ENCODE measurements around the gene FAM174C. TPM values are rescaled to one million over a fixed set of nuclear protein-coding genes. Genes with fewer than 3 reads are reported as not detected.

The FAM174C gene
- total RNA-seq, 3 donors from 2014 or later (not counting 1 experiment from before 2014, with no cell fraction given), result 26.6 to 33.4 (median 27.1) TPM

DNA sequence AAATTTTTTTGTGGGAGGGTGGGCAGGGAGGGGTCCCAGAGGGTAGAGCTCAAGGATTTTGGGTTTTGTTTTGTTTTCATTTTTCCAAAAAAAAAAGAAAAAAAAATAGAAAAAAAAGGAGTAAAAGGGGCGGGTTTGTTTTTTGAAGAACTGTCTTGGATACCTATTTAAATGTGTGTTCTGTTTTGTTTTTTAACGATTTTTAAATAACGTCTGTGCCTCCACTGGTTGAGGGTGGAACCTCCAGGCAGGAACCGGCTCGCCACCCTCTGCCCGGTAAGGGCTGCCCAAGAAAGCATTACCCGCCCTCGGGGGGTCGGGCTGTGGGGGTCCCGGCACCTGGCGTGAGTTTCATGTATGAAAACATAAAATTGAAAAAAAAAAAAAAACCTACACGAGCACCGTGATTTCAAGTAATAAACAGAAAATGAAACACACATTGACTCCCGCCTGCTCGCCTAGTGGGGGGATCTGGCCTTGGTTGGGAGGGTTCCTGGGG is 16.6 kb upstream of the FAM174C start:
- intact Hi-C loops (cut with micrococcal nuclease), result loop anchor here (1.0 kb wide), 1 partner anchor 7 kb away; no protein-coding TSS in a partner anchor
- no peaks in the 10 kb centered on the region for H3K36me3 Mint-ChIP-seq

DNA sequence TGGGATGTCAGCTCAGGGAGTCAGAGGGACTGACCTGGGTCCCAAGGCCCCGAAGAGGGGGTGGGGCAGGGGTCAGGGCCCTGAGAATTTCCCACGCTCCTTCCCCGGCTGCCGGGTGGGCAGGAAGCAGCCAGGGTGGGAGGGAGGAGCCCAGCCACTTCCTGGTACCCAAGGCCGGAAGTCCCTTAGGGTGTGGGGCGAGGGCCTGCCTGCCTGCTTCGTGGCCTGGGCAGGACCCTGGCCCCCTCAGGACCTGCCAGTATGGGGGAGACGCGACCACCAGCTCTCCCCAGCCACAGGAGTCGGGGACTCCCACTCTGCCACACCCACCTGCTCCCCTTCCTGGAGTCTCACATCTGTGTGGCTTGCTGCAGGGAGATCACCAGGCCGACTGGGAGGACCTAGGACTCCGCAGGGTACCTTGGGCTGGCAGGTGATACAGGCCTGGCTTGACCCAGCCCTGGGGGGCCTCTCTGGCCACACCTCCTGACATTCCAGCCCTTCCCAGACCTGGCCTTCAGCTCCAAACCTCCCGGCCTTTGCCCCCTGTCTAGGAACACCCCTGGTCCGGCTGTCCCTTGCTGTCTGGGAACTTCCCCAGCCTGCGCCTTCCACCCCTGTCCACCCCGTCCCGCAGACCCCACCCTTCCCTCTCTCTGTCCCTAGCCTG is 16.0 kb upstream of the FAM174C start:
- peak overlapping the region; percentile 51 for H3K4me3 ChIP-seq (ENCODE audit: low read length)

More for the DNA sequence above, 16.6 kb upstream of the FAM174C start:
- Mint-ChIP-seq H3K4me1 (peaks cover 37 to 63% of the 10 kb centered on the region in 2 donors), H3K27ac (peak overlapping the region; percentile 97 to 100), H3K4me3 (peak overlapping the region; percentile 89), H3K27me3 (ENCODE audit: low read depth in 2 of 2) (no peaks in the 10 kb centered on the region), H3K9me3 (no peaks in the 10 kb centered on the region)
- peak overlapping the region; percentile 100 for H3K27ac ChIP-seq (ENCODE audit: low read length)
- no peaks in the 10 kb centered on the region for H3K9me3 ChIP-seq (ENCODE audit: control insufficient read depth, insufficient read depth, low read length)
- H3K36me3 ChIP-seq (ENCODE audit: control insufficient read depth, insufficient read depth, low read length), result peaks cover 41% of the 10 kb centered on the region
- ATAC-seq (peak in 1 of 3 donors; percentile 0), DNase-seq (no peak)
- H3K27me3 ChIP-seq (ENCODE audit: control insufficient read depth, insufficient read depth, low read length), result no peaks in the 10 kb centered on the region
- H3K4me1 ChIP-seq (ENCODE audit: control insufficient read depth, insufficient read depth, low read length), result peaks cover 95% of the 10 kb centered on the region
- 10% methylated on average over 10 of the region's 15 CpGs for WGBS (ENCODE audit: insufficient coverage)
- peak overlapping the region; percentile 51 for H3K4me3 ChIP-seq (ENCODE audit: low read length)
- TF ChIP-seq, protein P1, sequence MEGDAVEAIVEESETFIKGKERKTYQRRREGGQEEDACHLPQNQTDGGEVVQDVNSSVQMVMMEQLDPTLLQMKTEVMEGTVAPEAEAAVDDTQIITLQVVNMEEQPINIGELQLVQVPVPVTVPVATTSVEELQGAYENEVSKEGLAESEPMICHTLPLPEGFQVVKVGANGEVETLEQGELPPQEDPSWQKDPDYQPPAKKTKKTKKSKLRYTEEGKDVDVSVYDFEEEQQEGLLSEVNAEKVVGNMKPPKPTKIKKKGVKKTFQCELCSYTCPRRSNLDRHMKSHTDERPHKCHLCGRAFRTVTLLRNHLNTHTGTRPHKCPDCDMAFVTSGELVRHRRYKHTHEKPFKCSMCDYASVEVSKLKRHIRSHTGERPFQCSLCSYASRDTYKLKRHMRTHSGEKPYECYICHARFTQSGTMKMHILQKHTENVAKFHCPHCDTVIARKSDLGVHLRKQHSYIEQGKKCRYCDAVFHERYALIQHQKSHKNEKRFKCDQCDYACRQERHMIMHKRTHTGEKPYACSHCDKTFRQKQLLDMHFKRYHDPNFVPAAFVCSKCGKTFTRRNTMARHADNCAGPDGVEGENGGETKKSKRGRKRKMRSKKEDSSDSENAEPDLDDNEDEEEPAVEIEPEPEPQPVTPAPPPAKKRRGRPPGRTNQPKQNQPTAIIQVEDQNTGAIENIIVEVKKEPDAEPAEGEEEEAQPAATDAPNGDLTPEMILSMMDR (IDR thresholded peaks at IDR 0.05), result no peak

DNA sequence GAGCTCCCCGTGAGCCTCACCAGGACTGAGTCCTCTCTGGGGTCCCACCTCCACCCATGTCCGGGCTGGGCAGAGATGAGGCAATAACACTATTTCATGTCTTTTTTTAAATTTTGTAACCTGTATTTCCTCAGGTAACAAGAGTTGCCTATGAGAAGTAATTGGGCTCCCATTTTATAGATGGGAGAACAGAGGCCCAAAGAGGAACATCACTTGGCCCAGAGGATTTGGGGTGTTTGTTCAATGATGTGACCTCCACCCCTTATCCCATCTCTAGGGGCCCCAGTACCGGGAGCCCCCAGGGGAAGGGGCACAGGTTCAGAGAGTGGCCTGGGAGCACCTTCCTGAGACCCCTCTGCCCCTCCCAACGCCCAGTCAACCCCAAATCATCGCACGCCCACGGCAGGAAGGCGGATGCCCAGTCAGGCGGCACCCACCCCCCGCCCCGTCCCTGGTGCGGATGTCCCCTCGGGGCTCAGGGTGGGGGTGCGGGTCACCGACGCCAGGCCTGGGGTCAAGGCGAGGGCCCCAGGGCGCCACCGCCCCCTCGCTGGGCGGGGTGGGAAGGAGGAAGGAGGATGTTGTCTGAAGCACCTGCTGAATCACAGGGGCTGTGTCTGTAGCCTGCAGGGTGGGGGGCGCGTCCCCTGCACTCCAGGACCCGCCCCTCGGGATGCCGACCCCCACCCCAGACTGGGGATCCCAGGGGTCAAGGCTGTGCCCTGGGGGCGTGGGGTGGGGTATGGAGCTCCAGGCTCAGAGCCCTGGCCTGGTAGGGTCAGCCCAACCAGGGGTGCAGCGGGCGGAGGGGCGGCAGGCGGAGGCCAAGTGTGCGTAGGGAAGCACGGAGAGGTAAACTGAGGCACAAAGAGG is 15.2 kb upstream of the FAM174C start:
- 2% methylated on average over 33 of the region's 33 CpGs for WGBS (ENCODE audit: insufficient coverage)
- intact Hi-C loops (cut with micrococcal nuclease), result loop anchor here (1.0 kb wide), 1 partner anchor 9 kb away; no protein-coding TSS in a partner anchor

More for the DNA sequence above, 16.0 kb upstream of the FAM174C start:
- peaks cover 95% of the 10 kb centered on the region for H3K4me1 ChIP-seq (ENCODE audit: control insufficient read depth, insufficient read depth, low read length)
- Mint-ChIP-seq H3K27me3 (ENCODE audit: low read depth in 2 of 2) (no peaks in the 10 kb centered on the region), H3K27ac (peak overlapping the region; percentile 97 to 100), H3K4me3 (peak overlapping the region; percentile 89), H3K4me1 (peaks cover 37 to 63% of the 10 kb centered on the region in 2 donors), H3K36me3 (no peaks in the 10 kb centered on the region), H3K9me3 (no peaks in the 10 kb centered on the region)
- peak overlapping the region; percentile 100 for H3K27ac ChIP-seq (ENCODE audit: low read length)
- 4% methylated on average over 17 of the region's 17 CpGs for WGBS (ENCODE audit: insufficient coverage)
- DNase-seq, result peak; percentile 76 to 83
- intact Hi-C loops (cut with micrococcal nuclease), result loop anchor here (1.0 kb wide), 1 partner anchor 8 kb away; no protein-coding TSS in a partner anchor
- ATAC-seq, result peak; percentile 44 to 66 (median 47)
- H3K27me3 ChIP-seq (ENCODE audit: control insufficient read depth, insufficient read depth, low read length), result no peaks in the 10 kb centered on the region
- TF ChIP-seq, protein P1 (IDR thresholded peaks at IDR 0.05), result no peak
- H3K36me3 ChIP-seq (ENCODE audit: control insufficient read depth, insufficient read depth, low read length), result peaks cover 39% of the 10 kb centered on the region
- H3K9me3 ChIP-seq (ENCODE audit: control insufficient read depth, insufficient read depth, low read length), result no peaks in the 10 kb centered on the region

More for the DNA sequence above, 15.2 kb upstream of the FAM174C start:
- H3K27ac ChIP-seq (ENCODE audit: low read length), result peak overlapping the region; percentile 100
- H3K9me3 ChIP-seq (ENCODE audit: control insufficient read depth, insufficient read depth, low read length), result no peaks in the 10 kb centered on the region
- H3K27me3 Mint-ChIP-seq (ENCODE audit: low read depth in 2 of 2), result no peaks in the 10 kb centered on the region
- H3K4me1 ChIP-seq (ENCODE audit: control insufficient read depth, insufficient read depth, low read length), result peaks cover 94% of the 10 kb centered on the region
- no peaks in the 10 kb centered on the region for H3K9me3 Mint-ChIP-seq
- peak overlapping the region; percentile 89 for H3K4me3 Mint-ChIP-seq
- TF ChIP-seq, protein P1 (IDR thresholded peaks at IDR 0.05), result no peak
- ATAC-seq (peak; percentile 16 to 26 (median 18)), DNase-seq (peak; percentile 67 to 68)
- H3K4me3 ChIP-seq (ENCODE audit: low read length), result peak overlapping the region; percentile 51
- peaks cover 31% of the 10 kb centered on the region for H3K36me3 ChIP-seq (ENCODE audit: control insufficient read depth, insufficient read depth, low read length)
- no peaks in the 10 kb centered on the region for H3K27me3 ChIP-seq (ENCODE audit: control insufficient read depth, insufficient read depth, low read length)
- no peaks in the 10 kb centered on the region for H3K36me3 Mint-ChIP-seq
- peaks cover 37 to 58% of the 10 kb centered on the region in 2 donors for H3K4me1 Mint-ChIP-seq
- peak overlapping the region; percentile 97 to 100 for H3K27ac Mint-ChIP-seq
